Measurements from ENCODE around the gene CERK. TPM values are rescaled to one million over a fixed set of nuclear protein-coding genes. Genes with fewer than 3 reads are reported as not detected.

Gene CERK
- total RNA-seq, 4 donors from 2014 or later: 37.4 to 59.9 (median 57.3) TPM

- intact Hi-C loops (cut with DNase I; ENCODE audit: low total_unique reads): no loop called here
- H3K9me3 ChIP-seq: no peaks in the 10 kb centered on the region
- no peak overlapping the region for H3K27ac ChIP-seq
- no peak for DNase-seq
- TF ChIP-seq POLR2A (IDR thresholded peaks at IDR 0.05): no peak
- no peak for TF ChIP-seq CTCF (IDR thresholded peaks at IDR 0.05)
- no peaks in the 10 kb centered on the region for H3K36me3 ChIP-seq
- H3K27me3 ChIP-seq: no peaks in the 10 kb centered on the region
- H3K4me1 ChIP-seq: no peaks in the 10 kb centered on the region
- no peak overlapping the region for H3K4me3 ChIP-seq
Measured at GRCh38 chr22:46687460-46687859, 50.6 kb downstream of the CERK start.

- DNase-seq: no peak
- intact Hi-C loops (cut with DNase I; ENCODE audit: low total_unique reads): no loop called here
- Histone ChIP-seq H3K9me3 (no peaks in the 10 kb centered on the region), H3K4me3 (no peak overlapping the region), H3K27me3 (no peaks in the 10 kb centered on the region), H3K27ac (no peak overlapping the region), H3K36me3 (no peaks in the 10 kb centered on the region), H3K4me1 (no peaks in the 10 kb centered on the region)
- TF ChIP-seq POLR2A (IDR thresholded peaks at IDR 0.05) (no peak), CTCF (IDR thresholded peaks at IDR 0.05) (no peak)
Measured at GRCh38 chr22:46687048-46687444, 51.0 kb downstream of the CERK start.

- intact Hi-C loops (cut with DNase I; ENCODE audit: low total_unique reads): no loop called here
- no peaks in the 10 kb centered on the region for H3K4me1 ChIP-seq
Measured at GRCh38 chr22:46686221-46687047, 51.6 kb downstream of the CERK start.

GRCh38 chr22:46684706-46685105 is 53.3 kb downstream of the CERK start:
- Histone ChIP-seq H3K4me1 (no peaks in the 10 kb centered on the region), H3K36me3 (no peaks in the 10 kb centered on the region), H3K9me3 (no peaks in the 10 kb centered on the region), H3K27me3 (no peaks in the 10 kb centered on the region), H3K4me3 (no peak overlapping the region), H3K27ac (no peak overlapping the region)
- TF ChIP-seq CTCF (IDR thresholded peaks at IDR 0.05) (no peak), POLR2A (IDR thresholded peaks at IDR 0.05) (no peak)
- no peak for DNase-seq
- intact Hi-C loops (cut with DNase I; ENCODE audit: low total_unique reads): no loop called here

More at GRCh38 chr22:46686221-46687047, 51.6 kb downstream of the CERK start:
- H3K9me3 ChIP-seq: no peaks in the 10 kb centered on the region
- no peaks in the 10 kb centered on the region for H3K36me3 ChIP-seq
- H3K27ac ChIP-seq: no peak overlapping the region
- TF ChIP-seq CTCF (IDR thresholded peaks at IDR 0.05): no peak
- TF ChIP-seq POLR2A (IDR thresholded peaks at IDR 0.05): no peak
- DNase-seq: no peak
- no peaks in the 10 kb centered on the region for H3K27me3 ChIP-seq
- H3K4me3 ChIP-seq: no peak overlapping the region

- Histone ChIP-seq H3K4me3 (no peak overlapping the region), H3K9me3 (no peaks in the 10 kb centered on the region), H3K27me3 (no peaks in the 10 kb centered on the region), H3K27ac (no peak overlapping the region), H3K4me1 (no peaks in the 10 kb centered on the region), H3K36me3 (no peaks in the 10 kb centered on the region)
- TF ChIP-seq CTCF (IDR thresholded peaks at IDR 0.05) (no peak), POLR2A (IDR thresholded peaks at IDR 0.05) (no peak)
- intact Hi-C loops (cut with DNase I; ENCODE audit: low total_unique reads): no loop called here
- DNase-seq: no peak
Measured at GRCh38 chr22:46682011-46682731, 55.9 kb downstream of the CERK start.
